ENCODE results near the gene KAZN.

The KAZN gene

DNA sequence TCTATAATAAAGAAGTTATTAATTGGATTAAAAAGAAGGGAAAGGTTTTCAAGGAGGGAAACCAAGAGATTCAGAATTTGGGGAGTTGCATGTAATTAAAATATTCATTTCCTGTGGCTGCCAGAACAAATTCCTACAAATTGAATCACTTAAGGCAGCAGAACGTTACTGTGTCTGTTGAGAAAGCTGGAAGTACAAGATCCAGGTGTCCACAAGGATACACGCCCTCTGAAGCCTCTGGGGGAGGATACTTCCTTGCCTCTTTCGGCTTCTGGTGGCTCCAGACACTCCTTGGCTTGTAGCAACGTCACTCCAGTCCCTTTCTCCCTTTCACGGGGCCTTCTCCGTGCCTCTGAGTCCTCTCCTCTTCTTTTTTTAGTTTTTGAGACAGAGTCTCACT lies 67.9 kb downstream of the KAZN start:
- no peak for TF ChIP-seq ZFP30 (CRISPR knock-in tag; IDR thresholded peaks at IDR 0.05)
- no peak for TF ChIP-seq BACH2 (CRISPR knock-in tag; IDR thresholded peaks at IDR 0.05; ENCODE audit: borderline replicate concordance)
- no peak for TF ChIP-seq ARNTL (CRISPR knock-in tag; IDR thresholded peaks at IDR 0.05; ENCODE audit: borderline replicate concordance, low read depth)
- no peak for TF ChIP-seq TOX (CRISPR knock-in tag; IDR thresholded peaks at IDR 0.05; ENCODE audit: borderline replicate concordance)
- no peak for TF ChIP-seq ZC3H10 (CRISPR knock-in tag; IDR thresholded peaks at IDR 0.05)
- no peak for TF ChIP-seq ISL1 (CRISPR knock-in tag; IDR thresholded peaks at IDR 0.05)
- TF ChIP-seq ESRRG (CRISPR knock-in tag; IDR thresholded peaks at IDR 0.05) = no peak
- TF ChIP-seq, protein P1, sequence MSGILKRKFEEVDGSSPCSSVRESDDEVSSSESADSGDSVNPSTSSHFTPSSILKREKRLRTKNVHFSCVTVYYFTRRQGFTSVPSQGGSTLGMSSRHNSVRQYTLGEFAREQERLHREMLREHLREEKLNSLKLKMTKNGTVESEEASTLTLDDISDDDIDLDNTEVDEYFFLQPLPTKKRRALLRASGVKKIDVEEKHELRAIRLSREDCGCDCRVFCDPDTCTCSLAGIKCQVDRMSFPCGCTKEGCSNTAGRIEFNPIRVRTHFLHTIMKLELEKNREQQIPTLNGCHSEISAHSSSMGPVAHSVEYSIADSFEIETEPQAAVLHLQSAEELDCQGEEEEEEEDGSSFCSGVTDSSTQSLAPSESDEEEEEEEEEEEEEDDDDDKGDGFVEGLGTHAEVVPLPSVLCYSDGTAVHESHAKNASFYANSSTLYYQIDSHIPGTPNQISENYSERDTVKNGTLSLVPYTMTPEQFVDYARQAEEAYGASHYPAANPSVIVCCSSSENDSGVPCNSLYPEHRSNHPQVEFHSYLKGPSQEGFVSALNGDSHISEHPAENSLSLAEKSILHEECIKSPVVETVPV (CRISPR knock-in tag; IDR thresholded peaks at IDR 0.05) = no peak
- no peak for TF ChIP-seq OSR1 (CRISPR knock-in tag; IDR thresholded peaks at IDR 0.05)
- TF ChIP-seq GLIS3 (CRISPR knock-in tag; IDR thresholded peaks at IDR 0.05) = no peak
- no peak for TF ChIP-seq RARB (CRISPR knock-in tag; IDR thresholded peaks at IDR 0.05)
- no peak for ATAC-seq

DNA sequence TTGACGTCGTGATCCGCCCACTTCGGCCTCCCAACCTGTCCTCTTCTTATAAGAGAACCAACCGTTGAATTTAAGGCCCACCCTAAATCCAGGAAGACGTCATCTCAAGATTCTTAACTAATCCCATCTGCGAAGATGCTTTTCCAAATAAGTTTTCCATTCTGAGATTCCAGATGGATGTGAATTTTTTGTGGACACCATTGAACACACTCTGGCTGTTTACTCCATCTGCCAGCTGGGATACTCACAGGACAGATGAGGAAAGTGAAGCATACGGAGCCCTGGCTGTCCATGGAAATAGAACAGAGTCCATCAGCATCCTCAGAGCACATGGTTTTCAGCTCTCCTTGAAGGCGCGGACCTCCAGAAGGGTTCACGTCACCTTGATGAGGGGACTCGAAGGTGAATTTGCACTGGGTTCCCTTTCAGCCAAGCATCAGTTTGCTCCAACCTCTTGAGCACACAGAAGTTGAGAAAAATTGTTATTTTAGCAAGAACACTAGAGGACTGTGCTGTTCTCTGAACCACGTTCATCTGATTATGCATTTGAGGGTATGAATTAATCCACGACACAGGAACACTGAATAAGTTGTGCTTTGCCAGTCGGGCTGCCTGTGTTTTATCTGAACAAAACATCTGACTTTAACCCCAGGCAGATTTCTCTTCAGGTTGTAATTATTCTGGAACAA lies 68.6 kb downstream of the KAZN start:
- ATAC-seq = no peak
- no peak for TF ChIP-seq ZNF565 (CRISPR knock-in tag; conservative IDR thresholded peaks at IDR 0.05; ENCODE audit: low read depth)
- TF ChIP-seq TOX (CRISPR knock-in tag; IDR thresholded peaks at IDR 0.05; ENCODE audit: borderline replicate concordance) = no peak
- no peak for TF ChIP-seq OSR1 (CRISPR knock-in tag; IDR thresholded peaks at IDR 0.05)
- no peak for TF ChIP-seq ZFP30 (CRISPR knock-in tag; IDR thresholded peaks at IDR 0.05)
- no peak for TF ChIP-seq ISL1 (CRISPR knock-in tag; IDR thresholded peaks at IDR 0.05)
- no peak for TF ChIP-seq SNAI2 (CRISPR knock-in tag; IDR thresholded peaks at IDR 0.05)
- TF ChIP-seq ESRRG (CRISPR knock-in tag; IDR thresholded peaks at IDR 0.05) = no peak
- TF ChIP-seq TCF4 (CRISPR knock-in tag; IDR thresholded peaks at IDR 0.05; ENCODE audit: borderline replicate concordance) = no peak
- TF ChIP-seq ZNF8 (CRISPR knock-in tag; IDR thresholded peaks at IDR 0.05) = no peak
- TF ChIP-seq ZNF70 (CRISPR knock-in tag; IDR thresholded peaks at IDR 0.05) = no peak
- TF ChIP-seq, protein P2, sequence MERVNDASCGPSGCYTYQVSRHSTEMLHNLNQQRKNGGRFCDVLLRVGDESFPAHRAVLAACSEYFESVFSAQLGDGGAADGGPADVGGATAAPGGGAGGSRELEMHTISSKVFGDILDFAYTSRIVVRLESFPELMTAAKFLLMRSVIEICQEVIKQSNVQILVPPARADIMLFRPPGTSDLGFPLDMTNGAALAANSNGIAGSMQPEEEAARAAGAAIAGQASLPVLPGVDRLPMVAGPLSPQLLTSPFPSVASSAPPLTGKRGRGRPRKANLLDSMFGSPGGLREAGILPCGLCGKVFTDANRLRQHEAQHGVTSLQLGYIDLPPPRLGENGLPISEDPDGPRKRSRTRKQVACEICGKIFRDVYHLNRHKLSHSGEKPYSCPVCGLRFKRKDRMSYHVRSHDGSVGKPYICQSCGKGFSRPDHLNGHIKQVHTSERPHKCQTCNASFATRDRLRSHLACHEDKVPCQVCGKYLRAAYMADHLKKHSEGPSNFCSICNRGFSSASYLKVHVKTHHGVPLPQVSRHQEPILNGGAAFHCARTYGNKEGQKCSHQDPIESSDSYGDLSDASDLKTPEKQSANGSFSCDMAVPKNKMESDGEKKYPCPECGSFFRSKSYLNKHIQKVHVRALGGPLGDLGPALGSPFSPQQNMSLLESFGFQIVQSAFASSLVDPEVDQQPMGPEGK (CRISPR knock-in tag; IDR thresholded peaks at IDR 0.05; ENCODE audit: borderline replicate concordance) = no peak
- no peak for TF ChIP-seq PPARA (CRISPR knock-in tag; IDR thresholded peaks at IDR 0.05; ENCODE audit: borderline replicate concordance)
- TF ChIP-seq, protein P3, sequence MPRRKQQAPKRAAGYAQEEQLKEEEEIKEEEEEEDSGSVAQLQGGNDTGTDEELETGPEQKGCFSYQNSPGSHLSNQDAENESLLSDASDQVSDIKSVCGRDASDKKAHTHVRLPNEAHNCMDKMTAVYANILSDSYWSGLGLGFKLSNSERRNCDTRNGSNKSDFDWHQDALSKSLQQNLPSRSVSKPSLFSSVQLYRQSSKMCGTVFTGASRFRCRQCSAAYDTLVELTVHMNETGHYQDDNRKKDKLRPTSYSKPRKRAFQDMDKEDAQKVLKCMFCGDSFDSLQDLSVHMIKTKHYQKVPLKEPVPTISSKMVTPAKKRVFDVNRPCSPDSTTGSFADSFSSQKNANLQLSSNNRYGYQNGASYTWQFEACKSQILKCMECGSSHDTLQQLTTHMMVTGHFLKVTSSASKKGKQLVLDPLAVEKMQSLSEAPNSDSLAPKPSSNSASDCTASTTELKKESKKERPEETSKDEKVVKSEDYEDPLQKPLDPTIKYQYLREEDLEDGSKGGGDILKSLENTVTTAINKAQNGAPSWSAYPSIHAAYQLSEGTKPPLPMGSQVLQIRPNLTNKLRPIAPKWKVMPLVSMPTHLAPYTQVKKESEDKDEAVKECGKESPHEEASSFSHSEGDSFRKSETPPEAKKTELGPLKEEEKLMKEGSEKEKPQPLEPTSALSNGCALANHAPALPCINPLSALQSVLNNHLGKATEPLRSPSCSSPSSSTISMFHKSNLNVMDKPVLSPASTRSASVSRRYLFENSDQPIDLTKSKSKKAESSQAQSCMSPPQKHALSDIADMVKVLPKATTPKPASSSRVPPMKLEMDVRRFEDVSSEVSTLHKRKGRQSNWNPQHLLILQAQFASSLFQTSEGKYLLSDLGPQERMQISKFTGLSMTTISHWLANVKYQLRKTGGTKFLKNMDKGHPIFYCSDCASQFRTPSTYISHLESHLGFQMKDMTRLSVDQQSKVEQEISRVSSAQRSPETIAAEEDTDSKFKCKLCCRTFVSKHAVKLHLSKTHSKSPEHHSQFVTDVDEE (CRISPR knock-in tag; IDR thresholded peaks at IDR 0.05) = no peak
- TF ChIP-seq GLIS3 (CRISPR knock-in tag; IDR thresholded peaks at IDR 0.05) = no peak
- no peak for TF ChIP-seq CSDC2 (CRISPR knock-in tag; IDR thresholded peaks at IDR 0.05)
- TF ChIP-seq ARNTL (CRISPR knock-in tag; IDR thresholded peaks at IDR 0.05; ENCODE audit: borderline replicate concordance, low read depth) = no peak

DNA sequence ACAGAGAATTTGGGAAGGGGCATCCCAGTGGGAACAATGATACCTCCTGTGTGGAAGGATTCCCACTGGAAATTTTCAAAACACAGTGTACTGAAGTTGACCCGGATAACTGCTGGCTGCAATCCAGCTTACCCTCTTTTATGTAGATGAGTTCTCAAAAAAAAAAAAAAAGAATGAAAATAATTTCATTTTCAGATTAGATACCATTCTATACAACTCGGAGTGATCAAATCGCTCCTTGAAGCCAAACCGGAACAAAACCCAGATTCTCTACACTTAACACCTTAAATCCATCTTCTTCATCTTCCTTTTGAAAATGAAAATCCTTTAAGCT lies 69.1 kb downstream of the KAZN start:
- no peak for ATAC-seq
- TF ChIP-seq ZNF70 (CRISPR knock-in tag; IDR thresholded peaks at IDR 0.05) = no peak
- TF ChIP-seq TOX (CRISPR knock-in tag; IDR thresholded peaks at IDR 0.05; ENCODE audit: borderline replicate concordance) = no peak
- TF ChIP-seq CSDC2 (CRISPR knock-in tag; IDR thresholded peaks at IDR 0.05) = no peak
- no peak for TF ChIP-seq ZC3H10 (CRISPR knock-in tag; IDR thresholded peaks at IDR 0.05)
- no peak for TF ChIP-seq BACH2 (CRISPR knock-in tag; IDR thresholded peaks at IDR 0.05; ENCODE audit: borderline replicate concordance)
- no peak for TF ChIP-seq ZNF8 (CRISPR knock-in tag; IDR thresholded peaks at IDR 0.05)
- TF ChIP-seq TCF4 (CRISPR knock-in tag; IDR thresholded peaks at IDR 0.05; ENCODE audit: borderline replicate concordance) = no peak
- no peak for TF ChIP-seq ARNTL (CRISPR knock-in tag; IDR thresholded peaks at IDR 0.05; ENCODE audit: borderline replicate concordance, low read depth)
- no peak for TF ChIP-seq OSR1 (CRISPR knock-in tag; IDR thresholded peaks at IDR 0.05)
- TF ChIP-seq SNAI2 (CRISPR knock-in tag; IDR thresholded peaks at IDR 0.05) = no peak
- TF ChIP-seq, protein P2 (CRISPR knock-in tag; IDR thresholded peaks at IDR 0.05; ENCODE audit: borderline replicate concordance) = no peak
